Osteocyte (in vitro differentiated cells): Measurements from ENCODE around the gene PPIL3. TPM values are rescaled to one million over a fixed set of nuclear protein-coding genes. Genes with fewer than 3 reads are reported as not detected.

Experiments used
- DNase-seq: peaks from one replicate; pipeline ENCODE4 v3.0.0; 2021; ENCODE audit warnings: mixed read lengths; ENCODE audit not compliant: unreplicated experiment; ENCODE audit errors: extremely low spot score
- H3K27ac Mint-ChIP-seq: one replicate; pipeline ENCODE4 v1.8.0; 2021; ENCODE audit warnings: mild to moderate bottlenecking, mixed read lengths; ENCODE audit not compliant: unreplicated experiment
- H3K27me3 Mint-ChIP-seq: one replicate; pipeline ENCODE4 v1.8.0; 2021; ENCODE audit warnings: mixed read lengths; ENCODE audit not compliant: unreplicated experiment
- H3K36me3 Mint-ChIP-seq: one replicate; pipeline ENCODE4 v1.8.0; 2021; ENCODE audit warnings: mixed read lengths; ENCODE audit not compliant: unreplicated experiment
- H3K4me1 Mint-ChIP-seq: one replicate; pipeline ENCODE4 v1.8.0; 2021; ENCODE audit warnings: mixed read lengths; ENCODE audit not compliant: unreplicated experiment
- H3K4me3 Mint-ChIP-seq: one replicate; pipeline ENCODE4 v1.8.0; 2021; ENCODE audit warnings: mild to moderate bottlenecking, moderate library complexity, mixed read lengths; ENCODE audit not compliant: unreplicated experiment
- H3K9me3 Mint-ChIP-seq: one replicate; pipeline ENCODE4 v1.8.0; 2021; ENCODE audit warnings: mixed read lengths; ENCODE audit not compliant: unreplicated experiment
- CTCF ChIP-seq: fragments of 200-600 bp; sonication (generic); IDR thresholded peaks from 2 replicates; pipeline ENCODE4 v1.5.0; 2021; ENCODE audit warnings: antibody characterized with exemption, mild to moderate bottlenecking, moderate library complexity
- total RNA-seq: library from RNA; stranded (reverse); gene quantifications from 2 replicates; pipeline ENCODE4 v1.2.1, GENCODE V29; 2021

PPIL3 gene
- total RNA-seq, 1 donor from 2014 or later, result 49.7 TPM

GRCh38 chr2:200864176-200865034, 24.5 kb downstream of the PPIL3 start, which contains the start of gene CLK1:
TSS of gene CLK1 (minus strand) at chr2:200864658. CDS start at chr2:200861862, 2,796 bp downstream.
- Mint-ChIP-seq H3K27ac (peak within 1 kb of the TSS; percentile 99), H3K4me3 (peak within 1 kb of the TSS; percentile 99), H3K27me3 (no peaks in the 10 kb centered on the region), H3K4me1 (peaks cover 37% of the 10 kb centered on the region), H3K9me3 (no peaks in the 10 kb centered on the region), H3K36me3 (peaks cover 11% of the 10 kb centered on the region)
- no peak for TF ChIP-seq CTCF
- peak; percentile 97 for DNase-seq

- no peak for TF ChIP-seq CTCF
- H3K27me3 Mint-ChIP-seq, result no peaks in the 10 kb centered on the region
- H3K36me3 Mint-ChIP-seq, result peaks cover 17% of the 10 kb centered on the region
- H3K4me3 Mint-ChIP-seq, result peak overlapping the region; percentile 99
- H3K4me1 Mint-ChIP-seq, result peaks cover 38% of the 10 kb centered on the region
- DNase-seq, result no peak
- no peaks in the 10 kb centered on the region for H3K9me3 Mint-ChIP-seq
- H3K27ac Mint-ChIP-seq, result peak overlapping the region; percentile 99
Observed at GRCh38 chr2:200863782-200864175, 25.1 kb downstream of the PPIL3 start.

- no peak for TF ChIP-seq CTCF
- Mint-ChIP-seq H3K4me1 (peaks cover 46% of the 10 kb centered on the region), H3K9me3 (no peaks in the 10 kb centered on the region), H3K36me3 (peaks cover 29% of the 10 kb centered on the region), H3K4me3 (peak overlapping the region; percentile 99), H3K27me3 (no peaks in the 10 kb centered on the region), H3K27ac (peak overlapping the region; percentile 99)
- DNase-seq, result no peak
Observed at GRCh38 chr2:200862532-200863000, 26.3 kb downstream of the PPIL3 start.

GRCh38 chr2:200861617-200862155, 27.2 kb downstream of the PPIL3 start:
- Mint-ChIP-seq H3K36me3 (peaks cover 36% of the 10 kb centered on the region), H3K27me3 (no peaks in the 10 kb centered on the region), H3K4me1 (peaks cover 40% of the 10 kb centered on the region), H3K27ac (peak overlapping the region; percentile 99), H3K9me3 (no peaks in the 10 kb centered on the region), H3K4me3 (peak overlapping the region; percentile 99)
- no peak for DNase-seq
- no peak for TF ChIP-seq CTCF

GRCh38 chr2:200860092-200860795, 28.6 kb downstream of the PPIL3 start:
- peaks cover 40% of the 10 kb centered on the region for H3K4me1 Mint-ChIP-seq
- DNase-seq, result no peak
- H3K36me3 Mint-ChIP-seq, result peaks cover 42% of the 10 kb centered on the region
- H3K27me3 Mint-ChIP-seq, result no peaks in the 10 kb centered on the region
- no peak for TF ChIP-seq CTCF
- H3K27ac Mint-ChIP-seq, result peak overlapping the region; percentile 42
- peak overlapping the region; percentile 99 for H3K4me3 Mint-ChIP-seq
- H3K9me3 Mint-ChIP-seq, result no peaks in the 10 kb centered on the region
